Activated B cell treated with CpG ODN at 0.5 μM for 24 hours (primary cell): ENCODE results near the gene F8. TPM values are rescaled to one million over a fixed set of nuclear protein-coding genes. Genes with fewer than 3 reads are reported as not detected.
"Not testable (repeated sequence)": the region's sequence is repeated elsewhere in the genome, so short reads cannot be mapped to it uniquely, and the experiment has no call there.

Source experiments
- ATAC-seq: fragments of 200-7000 bp; cut with Tn5 transposase; one replicate; pipeline ENCODE4 v1.10.0; 2021; ENCODE audit warnings: low read depth, mild to moderate bottlenecking, moderate library complexity
- CTCF ChIA-PET: fragments of 350-600 bp; sonication (Branson Sonifier 250); formaldehyde crosslinking; loops from one replicate; lab custom pipeline; 2021; ENCODE audit warnings: antibody characterized with exemption; lab: Charles Lee
- POLR2A ChIA-PET: fragments of 350-600 bp; sonication (Branson Sonifier 250); formaldehyde crosslinking; loops from one replicate; lab custom pipeline; 2021; ENCODE audit warnings: antibody characterized with exemption; lab: Charles Lee
- DNase-seq: peaks from one replicate; pipeline ENCODE4 v3.0.0; 2022
- H3K27ac Mint-ChIP-seq: one replicate; pipeline ENCODE4 v1.8.0; 2020; ENCODE audit warnings: mixed read lengths
- H3K27me3 Mint-ChIP-seq: one replicate; pipeline ENCODE4 v1.8.0; 2021; ENCODE audit warnings: mixed read lengths
- H3K36me3 Mint-ChIP-seq: one replicate; pipeline ENCODE4 v1.8.0; 2021; ENCODE audit warnings: low read depth, mixed read lengths
- H3K4me1 Mint-ChIP-seq: one replicate; pipeline ENCODE4 v1.8.0; 2021; ENCODE audit warnings: mixed read lengths
- H3K4me3 Mint-ChIP-seq: one replicate; pipeline ENCODE4 v1.8.0; 2020; ENCODE audit warnings: mild to moderate bottlenecking, mixed read lengths
- H3K9me3 Mint-ChIP-seq: one replicate; pipeline ENCODE4 v1.8.0; 2020; ENCODE audit warnings: mixed read lengths
- CTCF ChIP-seq: fragments of 200-600 bp; IDR thresholded peaks from one replicate; pipeline ENCODE4 v1.8.0; 2022; ENCODE audit warnings: antibody characterized with exemption, mild to moderate bottlenecking
- intact Hi-C: fragments of 100-400 bp; cut with micrococcal nuclease; formaldehyde crosslinking; loops from one replicate; pipeline ENCODE4 v1.15.1; 2024
- total RNA-seq: library from RNA; stranded (reverse); gene quantifications from 2 replicates; pipeline ENCODE4 v1.2.3, GENCODE V29; 2022

F8 gene
- total RNA-seq, 1 donor from 2014 or later, result 2.0 TPM

- H3K4me1 Mint-ChIP-seq, intact Hi-C loops, H3K27ac Mint-ChIP-seq, CTCF ChIA-PET, ATAC-seq, DNase-seq, H3K9me3 Mint-ChIP-seq, H3K4me3 Mint-ChIP-seq, H3K27me3 Mint-ChIP-seq, POLR2A ChIA-PET, H3K36me3 Mint-ChIP-seq: not testable (repeated sequence)
Measured at GRCh38 chrX:154924771-154925170, 97.8 kb downstream of the F8 start.

- no peak overlapping the region for H3K27ac Mint-ChIP-seq
- no peaks in the 10 kb centered on the region for H3K36me3 Mint-ChIP-seq
- peak; percentile 14 for DNase-seq
- ChIA-PET CTCF (interaction anchor here (0.5 to 2.1 kb wide), 16 partner anchors 9 to 732 kb away, joined by 3 to 9 read pairs (median 4); partner anchors contain the start of gene VBP1), POLR2A (no interaction called here)
- no peaks in the 10 kb centered on the region for H3K9me3 Mint-ChIP-seq
- H3K4me3 Mint-ChIP-seq, result peak overlapping the region; percentile 59
- no peak for TF ChIP-seq CTCF
- H3K27me3 Mint-ChIP-seq, result peaks cover 2% of the 10 kb centered on the region
- peaks cover 2% of the 10 kb centered on the region for H3K4me1 Mint-ChIP-seq
- intact Hi-C loops, result loop anchor here (1.0 to 10.0 kb wide), 5 partner anchors 137 to 904 kb away; partner anchors contain the start of gene VBP1
- ATAC-seq, result peak; percentile 31
Measured at GRCh38 chrX:154918060-154918483, 104.5 kb downstream of the F8 start.

GRCh38 chrX:154914052-154914451 lies 108.5 kb downstream of the F8 start:
- Mint-ChIP-seq H3K9me3 (no peaks in the 10 kb centered on the region), H3K36me3 (no peaks in the 10 kb centered on the region), H3K4me1 (peaks cover 8% of the 10 kb centered on the region), H3K27me3 (peaks cover 2% of the 10 kb centered on the region), H3K4me3 (no peak overlapping the region), H3K27ac (no peak overlapping the region)
- intact Hi-C loops, result loop anchor here (10.0 kb wide), 1 partner anchor 141 kb away; no protein-coding TSS in a partner anchor
- POLR2A ChIA-PET, result no interaction called here
- CTCF ChIA-PET, result no interaction called here
- DNase-seq, result no peak
- ATAC-seq, result no peak
- no peak for TF ChIP-seq CTCF

GRCh38 chrX:154910528-154910927 lies 112.0 kb downstream of the F8 start:
- H3K27ac Mint-ChIP-seq, H3K4me3 Mint-ChIP-seq, H3K27me3 Mint-ChIP-seq, DNase-seq, H3K36me3 Mint-ChIP-seq, H3K4me1 Mint-ChIP-seq, CTCF ChIA-PET, ATAC-seq, H3K9me3 Mint-ChIP-seq, POLR2A ChIA-PET: not testable (repeated sequence)
- intact Hi-C loops, result loop anchor here (10.0 kb wide), 1 partner anchor 144 kb away; no protein-coding TSS in a partner anchor

- H3K9me3 Mint-ChIP-seq, CTCF ChIA-PET, H3K27ac Mint-ChIP-seq, H3K36me3 Mint-ChIP-seq, H3K4me3 Mint-ChIP-seq, DNase-seq, H3K27me3 Mint-ChIP-seq, H3K4me1 Mint-ChIP-seq, POLR2A ChIA-PET, ATAC-seq: not testable (repeated sequence)
- intact Hi-C loops, result loop anchor here (10.0 kb wide), 1 partner anchor 145 kb away; no protein-coding TSS in a partner anchor
Measured at GRCh38 chrX:154910048-154910447, 112.5 kb downstream of the F8 start.

GRCh38 chrX:154908821-154909220 lies 113.7 kb downstream of the F8 start:
- POLR2A ChIA-PET, result no interaction called here
- Mint-ChIP-seq H3K9me3 (no peaks in the 10 kb centered on the region), H3K36me3 (no peaks in the 10 kb centered on the region), H3K4me3 (no peak overlapping the region), H3K4me1 (peaks cover 7% of the 10 kb centered on the region), H3K27ac (no peak overlapping the region), H3K27me3 (no peaks in the 10 kb centered on the region)
- intact Hi-C loops, result no loop called here
- no peak for DNase-seq
- no peak for ATAC-seq
- TF ChIP-seq CTCF, result no peak
- CTCF ChIA-PET, result interaction anchor here (1.6 kb wide), 1 partner anchor 9 kb away, joined by 8 read pairs; no protein-coding TSS in a partner anchor

- Mint-ChIP-seq H3K4me3 (no peak overlapping the region), H3K27ac (no peak overlapping the region), H3K27me3 (no peaks in the 10 kb centered on the region), H3K9me3 (no peaks in the 10 kb centered on the region), H3K4me1 (no peaks in the 10 kb centered on the region), H3K36me3 (no peaks in the 10 kb centered on the region)
- ATAC-seq (no peak), DNase-seq (no peak)
- ChIA-PET CTCF (no interaction called here), POLR2A (no interaction called here)
- TF ChIP-seq CTCF, result no peak
- intact Hi-C loops, result no loop called here
Measured at GRCh38 chrX:154902408-154902807, 120.1 kb downstream of the F8 start.
